Measurements from ENCODE around the gene SPEM3.

Gene SPEM3

DNA sequence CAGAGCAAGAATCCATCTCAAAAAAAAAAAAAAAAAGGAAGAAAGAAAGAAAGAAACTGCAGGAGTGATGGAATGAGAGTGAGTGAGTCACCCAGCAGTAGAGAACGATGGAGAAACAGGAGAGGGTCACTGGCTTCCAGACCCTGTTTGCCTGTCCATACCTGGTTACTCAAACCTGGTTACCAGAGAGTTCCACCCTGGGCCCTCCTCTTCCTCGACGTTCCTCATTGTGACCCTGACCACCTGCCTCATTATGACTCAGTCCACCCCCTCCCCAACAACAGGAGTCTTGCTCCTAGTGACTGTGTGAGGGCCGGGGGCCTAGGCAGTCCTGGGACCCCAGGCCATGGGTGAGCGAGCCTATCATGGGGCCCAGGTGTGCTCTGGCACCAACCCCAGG lies at the start of gene SPEM3:
SPEM3 (plus strand) TSS at position 301 of the 400 bp plus-strand sequence; CDS start at position 347, 46 bp downstream.
- Histone ChIP-seq H3K9me3 (ENCODE audit: control insufficient read depth, insufficient read depth, low read length) (no peaks in the 10 kb centered on the region), H3K9ac (ENCODE audit: low read depth, low read length) (no peak within 1 kb of the TSS), H3K36me3 (ENCODE audit: control insufficient read depth, insufficient read depth, low read length) (no peaks in the 10 kb centered on the region), H3K4me1 (ENCODE audit: control insufficient read depth, insufficient read depth, low read length) (no peaks in the 10 kb centered on the region), H3K27me3 (ENCODE audit: control insufficient read depth, insufficient read depth, low read length) (no peaks in the 10 kb centered on the region), H3K4me3 (ENCODE audit: low read depth, low read length) (no peak within 1 kb of the TSS)

DNA sequence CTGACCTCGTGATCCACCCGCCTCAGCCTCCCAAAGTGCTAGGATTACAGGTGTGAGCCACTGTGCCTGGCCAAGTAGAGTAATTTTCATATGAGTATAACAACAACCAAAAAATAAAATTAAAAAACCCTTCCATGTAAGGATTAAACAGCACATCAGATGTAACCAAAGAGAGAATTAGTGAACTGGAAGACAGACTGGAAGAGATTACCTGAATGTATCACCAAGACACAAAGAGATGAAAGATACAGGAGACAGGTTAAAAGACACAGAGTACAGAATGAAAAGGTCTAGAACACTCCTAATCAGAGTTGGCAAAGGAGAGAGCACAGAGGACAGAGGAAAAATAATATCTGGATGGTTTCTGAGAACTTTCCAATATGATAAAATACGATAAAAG lies 49.5 kb upstream of the SPEM3 start:
- Histone ChIP-seq H3K9ac (ENCODE audit: low read depth, low read length) (no peak overlapping the region), H3K4me3 (ENCODE audit: low read depth, low read length) (no peak overlapping the region), H3K27me3 (ENCODE audit: control insufficient read depth, insufficient read depth, low read length) (peaks cover 35% of the 10 kb centered on the region), H3K4me1 (ENCODE audit: control insufficient read depth, insufficient read depth, low read length) (peaks cover 9% of the 10 kb centered on the region), H3K36me3 (ENCODE audit: control insufficient read depth, insufficient read depth, low read length) (no peaks in the 10 kb centered on the region), H3K9me3 (ENCODE audit: control insufficient read depth, insufficient read depth, low read length) (no peaks in the 10 kb centered on the region)

DNA sequence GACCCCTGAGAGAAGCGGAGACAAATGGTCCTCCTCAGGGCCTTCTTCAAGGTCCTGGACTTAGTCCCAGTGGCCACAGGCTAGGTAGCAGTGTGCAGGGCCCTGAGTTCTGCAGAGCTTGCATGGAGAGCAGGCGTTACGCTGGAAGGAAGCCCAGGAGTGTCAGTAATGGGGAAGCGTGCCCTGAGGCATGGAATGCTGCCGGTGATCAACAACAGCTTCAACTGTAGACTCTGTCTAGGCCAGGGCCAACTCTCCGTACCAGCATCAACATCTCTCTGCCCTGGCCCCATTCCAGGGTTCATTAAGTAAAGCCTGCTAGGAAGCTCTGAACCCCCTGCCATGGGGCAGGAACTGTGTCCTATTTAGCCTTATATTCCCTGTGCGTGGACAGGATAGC lies 48.3 kb upstream of the SPEM3 start:
- H3K36me3 ChIP-seq (ENCODE audit: control insufficient read depth, insufficient read depth, low read length), result no peaks in the 10 kb centered on the region
- no peak overlapping the region for H3K9ac ChIP-seq (ENCODE audit: low read depth, low read length)
- H3K4me3 ChIP-seq (ENCODE audit: low read depth, low read length), result peak overlapping the region; percentile 50
- H3K27me3 ChIP-seq (ENCODE audit: control insufficient read depth, insufficient read depth, low read length), result peaks cover 35% of the 10 kb centered on the region
- peaks cover 9% of the 10 kb centered on the region for H3K4me1 ChIP-seq (ENCODE audit: control insufficient read depth, insufficient read depth, low read length)
- H3K9me3 ChIP-seq (ENCODE audit: control insufficient read depth, insufficient read depth, low read length), result no peaks in the 10 kb centered on the region

- Histone ChIP-seq H3K27me3 (ENCODE audit: control insufficient read depth, insufficient read depth, low read length) (peaks cover 35% of the 10 kb centered on the region), H3K9me3 (ENCODE audit: control insufficient read depth, insufficient read depth, low read length) (no peaks in the 10 kb centered on the region), H3K9ac (ENCODE audit: low read depth, low read length) (no peak within 1 kb of the TSS), H3K36me3 (ENCODE audit: control insufficient read depth, insufficient read depth, low read length) (no peaks in the 10 kb centered on the region), H3K4me3 (ENCODE audit: low read depth, low read length) (peak within 1 kb of the TSS; percentile 50), H3K4me1 (ENCODE audit: control insufficient read depth, insufficient read depth, low read length) (peaks cover 9% of the 10 kb centered on the region)
Observed at GRCh38 chr17:7380855-7381683, 47.6 kb upstream of the SPEM3 start, which contains the start of gene TNK1. Gene TNK1, plus strand, starts transcription at chr17:7381089. Its CDS starts 1,838 bp downstream, at chr17:7382927.

DNA sequence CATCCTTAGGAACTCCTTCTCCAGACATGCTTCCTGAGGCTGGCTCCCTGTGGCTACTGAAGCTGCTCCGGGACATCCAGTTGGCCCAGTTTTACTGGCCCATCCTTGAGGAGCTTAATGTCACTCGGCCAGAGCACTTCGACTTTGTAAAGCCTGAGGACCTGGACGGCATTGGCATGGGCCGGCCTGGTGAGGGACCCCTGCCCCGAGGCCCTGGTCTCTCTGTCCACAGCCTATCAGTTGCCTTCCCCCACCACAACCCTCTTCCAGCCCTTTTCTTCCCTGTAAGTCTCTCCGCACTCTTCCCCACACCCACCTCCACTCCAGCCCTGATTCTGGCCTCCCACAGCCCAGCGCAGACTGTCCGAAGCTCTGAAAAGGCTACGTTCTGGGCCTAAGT lies 45.8 kb upstream of the SPEM3 start:
- H3K36me3 ChIP-seq (ENCODE audit: control insufficient read depth, insufficient read depth, low read length), result no peaks in the 10 kb centered on the region
- H3K9me3 ChIP-seq (ENCODE audit: control insufficient read depth, insufficient read depth, low read length), result no peaks in the 10 kb centered on the region
- peaks cover 9% of the 10 kb centered on the region for H3K4me1 ChIP-seq (ENCODE audit: control insufficient read depth, insufficient read depth, low read length)
- H3K9ac ChIP-seq (ENCODE audit: low read depth, low read length), result no peak overlapping the region
- no peak overlapping the region for H3K4me3 ChIP-seq (ENCODE audit: low read depth, low read length)
- peaks cover 35% of the 10 kb centered on the region for H3K27me3 ChIP-seq (ENCODE audit: control insufficient read depth, insufficient read depth, low read length)

GRCh38 chr17:7383371-7383741 lies 45.3 kb upstream of the SPEM3 start:
- peak overlapping the region; percentile 76 for H3K4me3 ChIP-seq (ENCODE audit: low read depth, low read length)
- H3K27me3 ChIP-seq (ENCODE audit: control insufficient read depth, insufficient read depth, low read length), result peaks cover 35% of the 10 kb centered on the region
- no peaks in the 10 kb centered on the region for H3K9me3 ChIP-seq (ENCODE audit: control insufficient read depth, insufficient read depth, low read length)
- no peak overlapping the region for H3K9ac ChIP-seq (ENCODE audit: low read depth, low read length)
- H3K36me3 ChIP-seq (ENCODE audit: control insufficient read depth, insufficient read depth, low read length), result no peaks in the 10 kb centered on the region
- peaks cover 9% of the 10 kb centered on the region for H3K4me1 ChIP-seq (ENCODE audit: control insufficient read depth, insufficient read depth, low read length)

DNA sequence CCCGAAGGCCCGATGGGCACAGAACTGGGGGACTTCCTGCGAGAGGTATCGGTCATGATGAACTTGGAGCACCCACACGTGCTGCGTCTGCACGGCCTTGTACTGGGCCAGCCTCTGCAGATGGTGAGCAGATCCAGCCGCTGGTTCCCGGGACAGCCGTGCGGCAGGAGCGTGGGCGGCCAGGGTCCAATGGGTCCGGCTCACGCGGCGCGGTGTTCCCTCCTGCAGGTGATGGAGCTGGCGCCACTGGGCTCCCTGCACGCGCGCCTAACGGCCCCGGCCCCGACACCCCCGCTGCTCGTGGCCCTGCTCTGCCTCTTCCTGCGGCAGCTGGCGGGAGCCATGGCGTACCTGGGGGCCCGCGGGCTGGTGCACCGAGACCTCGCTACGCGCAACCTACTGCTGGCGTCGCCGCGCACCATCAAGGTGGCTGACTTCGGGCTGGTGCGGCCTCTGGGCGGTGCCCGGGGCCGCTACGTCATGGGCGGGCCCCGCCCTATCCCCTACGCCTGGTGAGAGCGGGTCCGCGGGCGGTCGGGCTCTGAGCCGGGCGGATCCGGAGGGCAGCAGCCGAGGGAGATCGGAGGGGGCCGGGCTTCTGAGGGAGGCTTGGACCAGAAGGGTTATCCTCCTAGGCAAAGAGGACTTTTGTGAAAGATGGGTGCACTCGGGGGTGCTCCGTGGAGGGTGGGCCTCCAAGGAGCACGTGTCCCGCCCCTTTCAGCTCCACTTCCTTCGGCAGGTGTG lies 44.7 kb upstream of the SPEM3 start:
- Histone ChIP-seq H3K4me1 (ENCODE audit: control insufficient read depth, insufficient read depth, low read length) (peaks cover 9% of the 10 kb centered on the region), H3K4me3 (ENCODE audit: low read depth, low read length) (peak overlapping the region; percentile 76), H3K9me3 (ENCODE audit: control insufficient read depth, insufficient read depth, low read length) (no peaks in the 10 kb centered on the region), H3K36me3 (ENCODE audit: control insufficient read depth, insufficient read depth, low read length) (peaks cover under 1% of the 10 kb centered on the region), H3K27me3 (ENCODE audit: control insufficient read depth, insufficient read depth, low read length) (peaks cover 35% of the 10 kb centered on the region), H3K9ac (ENCODE audit: low read depth, low read length) (no peak overlapping the region)

DNA sequence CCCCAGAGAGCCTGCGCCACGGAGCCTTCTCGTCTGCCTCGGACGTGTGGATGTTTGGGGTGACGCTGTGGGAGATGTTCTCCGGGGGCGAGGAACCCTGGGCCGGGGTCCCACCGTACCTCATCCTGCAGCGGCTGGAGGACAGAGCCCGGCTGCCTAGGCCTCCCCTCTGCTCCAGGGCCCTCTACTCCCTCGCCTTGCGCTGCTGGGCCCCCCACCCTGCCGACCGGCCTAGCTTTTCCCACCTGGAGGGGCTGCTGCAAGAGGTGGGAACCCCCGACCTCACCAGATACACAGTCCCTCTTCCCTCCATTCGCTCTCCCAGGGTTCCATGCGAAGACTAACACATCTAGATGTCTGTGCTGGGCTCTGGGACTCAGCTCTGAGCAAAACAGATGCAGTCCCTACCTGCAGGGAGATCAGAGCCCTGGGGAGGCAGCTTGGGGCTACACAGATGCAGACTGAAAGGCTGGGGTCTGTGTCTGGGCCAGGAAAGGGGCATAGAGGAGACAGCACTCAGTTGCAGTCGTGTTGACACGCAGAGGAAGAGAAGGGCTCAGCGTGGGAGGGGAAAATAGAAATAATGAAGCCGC lies 44.1 kb upstream of the SPEM3 start:
- Histone ChIP-seq H3K9me3 (ENCODE audit: control insufficient read depth, insufficient read depth, low read length) (no peaks in the 10 kb centered on the region), H3K4me3 (ENCODE audit: low read depth, low read length) (peak overlapping the region; percentile 76), H3K9ac (ENCODE audit: low read depth, low read length) (no peak overlapping the region), H3K4me1 (ENCODE audit: control insufficient read depth, insufficient read depth, low read length) (peaks cover 9% of the 10 kb centered on the region), H3K27me3 (ENCODE audit: control insufficient read depth, insufficient read depth, low read length) (peaks cover 33% of the 10 kb centered on the region), H3K36me3 (ENCODE audit: control insufficient read depth, insufficient read depth, low read length) (peaks cover 4% of the 10 kb centered on the region)

DNA sequence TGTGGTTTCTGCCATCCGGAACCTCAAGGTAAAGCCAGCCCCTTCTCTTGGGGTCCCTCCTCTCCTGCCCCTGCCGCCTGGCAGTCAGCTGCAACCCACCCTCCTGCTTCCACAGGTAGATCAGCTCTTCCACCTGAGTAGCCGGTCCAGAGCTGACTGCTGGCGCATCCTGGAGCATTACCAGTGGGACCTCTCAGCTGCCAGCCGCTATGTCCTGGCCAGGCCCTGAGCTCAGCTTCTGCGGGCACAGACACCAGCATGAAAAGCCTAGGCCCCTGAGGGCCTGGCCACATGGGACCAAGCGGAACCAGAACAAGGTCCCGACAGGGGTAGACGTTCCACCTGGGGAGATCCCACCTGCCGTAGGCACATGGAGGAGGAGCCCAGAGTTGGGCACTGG lies 39.8 kb upstream of the SPEM3 start:
- H3K36me3 ChIP-seq (ENCODE audit: control insufficient read depth, insufficient read depth, low read length), result peaks cover 17% of the 10 kb centered on the region
- H3K27me3 ChIP-seq (ENCODE audit: control insufficient read depth, insufficient read depth, low read length), result no peaks in the 10 kb centered on the region
- H3K9ac ChIP-seq (ENCODE audit: low read depth, low read length), result no peak overlapping the region
- H3K4me1 ChIP-seq (ENCODE audit: control insufficient read depth, insufficient read depth, low read length), result no peaks in the 10 kb centered on the region
- no peaks in the 10 kb centered on the region for H3K9me3 ChIP-seq (ENCODE audit: control insufficient read depth, insufficient read depth, low read length)
- no peak overlapping the region for H3K4me3 ChIP-seq (ENCODE audit: low read depth, low read length)

DNA sequence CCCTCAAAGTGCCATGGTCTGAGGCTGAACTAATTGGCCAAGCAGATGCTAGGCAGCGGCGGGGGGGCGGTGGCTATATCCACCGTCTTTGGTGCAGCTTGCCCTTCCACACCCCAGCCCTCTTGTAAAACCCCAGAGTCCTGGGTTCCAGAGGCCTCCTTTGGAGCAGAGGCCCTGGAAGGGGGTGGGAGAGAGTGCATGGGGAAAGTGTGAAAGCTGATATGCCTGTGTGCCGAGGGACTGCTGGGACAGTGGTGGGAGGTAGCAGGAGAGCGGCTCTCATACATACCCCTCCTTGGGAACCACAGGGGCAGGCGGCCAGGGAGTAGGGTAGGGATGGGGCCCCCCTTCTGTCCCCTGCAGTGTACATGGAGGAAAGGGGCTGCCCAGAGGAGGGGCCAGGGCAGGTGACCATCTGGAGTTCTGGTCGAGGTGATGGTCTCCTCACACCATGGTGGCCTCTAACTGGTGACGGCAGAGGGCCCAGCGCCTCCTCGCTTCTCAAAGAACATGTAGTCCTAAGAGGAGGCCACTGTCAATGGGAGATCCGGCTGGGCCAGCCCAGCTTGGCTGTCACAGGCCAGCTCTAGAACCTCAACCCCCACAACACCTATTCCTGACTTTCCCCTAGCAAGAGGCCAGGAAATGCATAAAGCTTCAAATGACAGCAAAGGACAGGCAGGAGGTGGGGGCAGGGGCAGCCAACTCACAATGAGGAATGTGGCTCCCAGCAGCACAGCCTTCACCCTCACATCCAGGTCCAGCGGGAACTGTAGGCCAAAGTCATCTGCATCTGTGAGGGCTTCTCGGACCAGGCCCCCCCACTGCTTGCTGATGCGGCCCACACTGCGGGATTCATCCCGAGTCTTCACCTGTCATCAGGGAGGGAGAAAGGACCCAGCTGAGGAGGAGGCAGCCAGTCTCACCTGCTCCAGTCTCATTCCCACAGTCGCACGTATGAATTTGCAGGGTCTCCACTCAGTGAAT lies 38.4 kb upstream of the SPEM3 start:
- H3K27me3 ChIP-seq (ENCODE audit: control insufficient read depth, insufficient read depth, low read length), result no peaks in the 10 kb centered on the region
- H3K9ac ChIP-seq (ENCODE audit: low read depth, low read length), result no peak overlapping the region
- H3K9me3 ChIP-seq (ENCODE audit: control insufficient read depth, insufficient read depth, low read length), result no peaks in the 10 kb centered on the region
- H3K36me3 ChIP-seq (ENCODE audit: control insufficient read depth, insufficient read depth, low read length), result peaks cover 17% of the 10 kb centered on the region
- H3K4me3 ChIP-seq (ENCODE audit: low read depth, low read length), result no peak overlapping the region
- no peaks in the 10 kb centered on the region for H3K4me1 ChIP-seq (ENCODE audit: control insufficient read depth, insufficient read depth, low read length)

DNA sequence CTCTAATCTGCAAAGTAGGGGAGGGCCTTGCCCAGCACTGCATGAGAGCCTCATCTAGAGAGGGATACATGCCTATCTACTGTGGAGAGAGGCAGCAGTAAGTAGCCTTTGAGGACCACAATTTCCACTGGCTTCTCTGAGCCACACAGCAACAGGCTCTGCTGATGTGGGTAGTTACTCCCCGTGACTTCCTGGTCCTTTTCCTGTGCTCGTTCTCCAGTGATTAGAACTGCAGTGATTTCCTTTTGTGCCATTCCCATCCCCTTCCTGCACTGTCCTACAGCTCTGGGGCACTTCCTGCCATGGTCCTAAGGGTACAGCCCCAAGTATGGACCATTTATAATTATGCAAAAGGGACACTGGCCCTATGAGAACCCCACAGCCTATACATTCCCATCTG lies 37.4 kb upstream of the SPEM3 start:
- no peak overlapping the region for H3K4me3 ChIP-seq (ENCODE audit: low read depth, low read length)
- peaks cover 2% of the 10 kb centered on the region for H3K27me3 ChIP-seq (ENCODE audit: control insufficient read depth, insufficient read depth, low read length)
- H3K9me3 ChIP-seq (ENCODE audit: control insufficient read depth, insufficient read depth, low read length), result no peaks in the 10 kb centered on the region
- no peak overlapping the region for H3K9ac ChIP-seq (ENCODE audit: low read depth, low read length)
- peaks cover 17% of the 10 kb centered on the region for H3K36me3 ChIP-seq (ENCODE audit: control insufficient read depth, insufficient read depth, low read length)
- H3K4me1 ChIP-seq (ENCODE audit: control insufficient read depth, insufficient read depth, low read length), result no peaks in the 10 kb centered on the region
